GM18526 (cell line): ENCODE results near the gene GPR32.
"Not testable (repeated sequence)": the region's sequence is repeated elsewhere in the genome, so short reads cannot be mapped to it uniquely, and the experiment has no call there.

Experiments
- POLR2A ChIP-seq: IDR thresholded peaks from 3 replicates; pipeline ENCODE4 v1.6.1; 2011; ENCODE audit not compliant: insufficient read length; ENCODE audit errors: extremely low read depth

The GPR32 gene

GRCh38 chr19:50770164-50770563 is at the start of gene GPR32:
GPR32 (plus strand) TSS chr19:50770464; CDS start chr19:50770601, 137 bp downstream.
- TF ChIP-seq POLR2A, result not testable (repeated sequence)

- TF ChIP-seq POLR2A, result no peak
Observed at GRCh38 chr19:50720921-50721381, 49.3 kb upstream of the GPR32 start.

- no peak for TF ChIP-seq POLR2A
Observed at GRCh38 chr19:50721441-50722137, 48.7 kb upstream of the GPR32 start.

GRCh38 chr19:50722201-50723013 is 47.9 kb upstream of the GPR32 start:
- TF ChIP-seq POLR2A, result no peak

GRCh38 chr19:50723069-50723468 is 47.2 kb upstream of the GPR32 start, which contains the start of gene CLEC11A:
CLEC11A (plus strand) TSS chr19:50723364; CDS start chr19:50723526, 162 bp downstream.
- TF ChIP-seq POLR2A, result no peak

GRCh38 chr19:50723735-50724521 is 46.3 kb upstream of the GPR32 start:
- no peak for TF ChIP-seq POLR2A

- TF ChIP-seq POLR2A, result peak; percentile 74
Observed at GRCh38 chr19:50724522-50725217, 45.6 kb upstream of the GPR32 start.

- TF ChIP-seq POLR2A, result no peak
Observed at GRCh38 chr19:50725218-50725910, 44.9 kb upstream of the GPR32 start.

GRCh38 chr19:50725911-50726230 is 44.4 kb upstream of the GPR32 start:
- no peak for TF ChIP-seq POLR2A

- no peak for TF ChIP-seq POLR2A
Observed at GRCh38 chr19:50728084-50728737, 42.1 kb upstream of the GPR32 start.

- TF ChIP-seq POLR2A, result no peak
Observed at GRCh38 chr19:50729894-50730293, 40.4 kb upstream of the GPR32 start.

GRCh38 chr19:50735869-50736268 is 34.4 kb upstream of the GPR32 start:
- TF ChIP-seq POLR2A, result no peak

- no peak for TF ChIP-seq POLR2A
Observed at GRCh38 chr19:50736338-50736737, 33.9 kb upstream of the GPR32 start.
